Neural progenitor cell (in vitro differentiated cells): Measurements from ENCODE around the gene CTIF. TPM values are rescaled to one million over a fixed set of nuclear protein-coding genes. Genes with fewer than 3 reads are reported as not detected.

Experiments used
- DNase-seq: peaks from one replicate; pipeline ENCODE4 v3.0.0-alpha.2; 2016; ENCODE audit warnings: low spot score
- H2AFZ ChIP-seq: fragments of 200-600 bp; sonication (generic); replicated peaks from 2 replicates; pipeline ENCODE4 v1.6.1; 2016; ENCODE audit warnings: antibody characterized with exemption
- H3F3A ChIP-seq: fragments of 200-600 bp; sonication (generic); 2 replicates; pipeline ENCODE4 v1.6.1; 2016; ENCODE audit warnings: antibody characterized with exemption, low read depth
- H3K27ac ChIP-seq: fragments of 200-600 bp; sonication (generic); 2 replicates; pipeline ENCODE4 v1.5.1; 2016; ENCODE audit warnings: mild to moderate bottlenecking
- H3K27me3 ChIP-seq: fragments of 200-600 bp; sonication (generic); 2 replicates; pipeline ENCODE4 v1.6.1; 2016; ENCODE audit warnings: mild to moderate bottlenecking, moderate library complexity
- H3K36me3 ChIP-seq: fragments of 200-600 bp; sonication (generic); 2 replicates; pipeline ENCODE4 v1.5.1; 2016
- H3K4me1 ChIP-seq: fragments of 200-600 bp; sonication (generic); 2 replicates; pipeline ENCODE4 v1.6.1; 2016; ENCODE audit warnings: mixed run types
- H3K4me2 ChIP-seq: fragments of 200-600 bp; sonication (generic); 2 replicates; pipeline ENCODE4 v1.6.1; 2016
- H3K4me3 ChIP-seq: fragments of 200-600 bp; sonication (generic); 2 replicates; pipeline ENCODE4 v1.5.1; 2016
- H3K79me2 ChIP-seq: fragments of 200-600 bp; sonication (generic); 2 replicates; pipeline ENCODE4 v1.6.1; 2016; ENCODE audit warnings: low read depth
- H3K9ac ChIP-seq: fragments of 200-600 bp; sonication (generic); 2 replicates; pipeline ENCODE4 v1.6.1; 2016
- H3K9me3 ChIP-seq: fragments of 200-600 bp; sonication (generic); 2 replicates; pipeline ENCODE4 v1.5.1; 2016; ENCODE audit warnings: low read depth
- H4K20me1 ChIP-seq: fragments of 200-600 bp; sonication (generic); 2 replicates; pipeline ENCODE4 v1.6.1; 2016; ENCODE audit warnings: low read depth
- H3K27ac Mint-ChIP-seq: 3 replicates; pipeline ENCODE4 v1.8.0; 2021; ENCODE audit warnings: mixed read lengths
- H3K27me3 Mint-ChIP-seq: 2 replicates; pipeline ENCODE4 v1.8.0; 2022; ENCODE audit warnings: low read depth, mild to moderate bottlenecking, inconsistent platforms, moderate library complexity, mixed read lengths; ENCODE audit not compliant: insufficient read depth
- H3K36me3 Mint-ChIP-seq: 3 replicates; pipeline ENCODE4 v1.8.0; 2021; ENCODE audit warnings: mixed read lengths
- H3K4me1 Mint-ChIP-seq: 3 replicates; pipeline ENCODE4 v1.8.0; 2021; ENCODE audit warnings: mixed read lengths
- H3K4me3 Mint-ChIP-seq: 3 replicates; pipeline ENCODE4 v1.8.0; 2021; ENCODE audit warnings: mild to moderate bottlenecking, moderate library complexity, mixed read lengths
- H3K9me3 Mint-ChIP-seq: 3 replicates; pipeline ENCODE4 v1.8.0; 2020; ENCODE audit warnings: mixed read lengths
- CTCF ChIP-seq: fragments of 200-600 bp; sonication (generic); IDR thresholded peaks from 2 replicates; pipeline ENCODE4 v1.5.1; 2017; ENCODE audit warnings: antibody characterized with exemption, mild to moderate bottlenecking
- EZH2 ChIP-seq: fragments of 200-600 bp; sonication (generic); IDR thresholded peaks from 2 replicates; pipeline ENCODE4 v1.6.1; 2017; ENCODE audit warnings: antibody characterized with exemption, mild to moderate bottlenecking, moderate library complexity
- EZH2phosphoT487 ChIP-seq: fragments of 200-600 bp; sonication (generic); IDR thresholded peaks from 2 replicates; pipeline ENCODE4 v1.6.1; 2017; ENCODE audit warnings: antibody characterized with exemption
- total RNA-seq: library from RNA; depleted of rRNA; stranded (reverse); fragments of >200 nt; gene quantifications from 2 replicates; pipeline ENCODE4 v1.2.3, GENCODE V29; 2015; ENCODE audit warnings: low replicate concordance

CTIF gene
- total RNA-seq, 1 donor from 2014 or later: 17.6 TPM

GRCh38 chr18:48699761-48700160 lies 160.9 kb downstream of the CTIF start:
- Histone ChIP-seq H2AFZ (no peak overlapping the region), H4K20me1 (no peaks in the 10 kb centered on the region), H3K4me2 (no peak overlapping the region), H3K36me3 (no peaks in the 10 kb centered on the region), H3K79me2 (no peaks in the 10 kb centered on the region), H3K27ac (no peak overlapping the region), H3K27me3 (no peaks in the 10 kb centered on the region), H3K9ac (no peak overlapping the region), H3K4me3 (no peak overlapping the region), H3F3A (no peaks in the 10 kb centered on the region), H3K9me3 (no peaks in the 10 kb centered on the region), H3K4me1 (no peaks in the 10 kb centered on the region)
- Mint-ChIP-seq H3K36me3 (no peaks in the 10 kb centered on the region), H3K4me1 (peaks cover 18% of the 10 kb centered on the region), H3K27me3 (peaks cover 2% of the 10 kb centered on the region), H3K4me3 (no peak overlapping the region), H3K27ac (no peak overlapping the region), H3K9me3 (no peaks in the 10 kb centered on the region)
- no peak for DNase-seq
- TF ChIP-seq EZH2 (no peak), CTCF (no peak), EZH2phosphoT487 (no peak)

DNA sequence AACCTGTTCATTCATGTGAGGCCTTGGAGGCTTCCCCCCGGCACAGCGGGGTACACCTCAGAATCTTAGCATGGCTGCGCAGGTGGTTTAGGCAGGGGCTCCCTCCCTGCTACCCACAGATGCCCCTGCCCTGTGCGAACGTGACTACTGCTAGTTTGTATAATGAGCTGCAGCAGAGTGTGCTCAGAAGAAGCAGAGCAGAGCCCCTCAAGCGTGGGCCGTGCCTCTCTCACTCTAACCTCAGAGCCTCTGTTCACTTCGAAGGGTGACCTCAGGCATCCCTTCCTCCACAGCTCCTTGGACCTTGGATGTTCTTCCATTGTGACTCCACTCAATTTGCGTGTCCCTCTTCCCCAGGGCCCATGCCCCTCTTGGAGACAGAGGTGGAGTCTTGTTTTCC lies 161.6 kb downstream of the CTIF start:
- peaks cover 18% of the 10 kb centered on the region for H3K4me1 Mint-ChIP-seq
- Histone ChIP-seq H3K4me2 (no peak overlapping the region), H3K9me3 (no peaks in the 10 kb centered on the region), H2AFZ (no peak overlapping the region), H3F3A (no peaks in the 10 kb centered on the region), H3K27me3 (no peaks in the 10 kb centered on the region), H3K79me2 (no peaks in the 10 kb centered on the region), H3K36me3 (no peaks in the 10 kb centered on the region), H3K9ac (no peak overlapping the region), H3K4me3 (no peak overlapping the region), H3K27ac (no peak overlapping the region), H3K4me1 (no peaks in the 10 kb centered on the region), H4K20me1 (no peaks in the 10 kb centered on the region)
- TF ChIP-seq EZH2 (no peak), EZH2phosphoT487 (no peak), CTCF (no peak)
- DNase-seq: no peak
- H3K27me3 Mint-ChIP-seq: peaks cover 2% of the 10 kb centered on the region
- H3K27ac Mint-ChIP-seq: no peak overlapping the region
- no peak overlapping the region for H3K4me3 Mint-ChIP-seq
- no peaks in the 10 kb centered on the region for H3K9me3 Mint-ChIP-seq
- no peaks in the 10 kb centered on the region for H3K36me3 Mint-ChIP-seq

DNA sequence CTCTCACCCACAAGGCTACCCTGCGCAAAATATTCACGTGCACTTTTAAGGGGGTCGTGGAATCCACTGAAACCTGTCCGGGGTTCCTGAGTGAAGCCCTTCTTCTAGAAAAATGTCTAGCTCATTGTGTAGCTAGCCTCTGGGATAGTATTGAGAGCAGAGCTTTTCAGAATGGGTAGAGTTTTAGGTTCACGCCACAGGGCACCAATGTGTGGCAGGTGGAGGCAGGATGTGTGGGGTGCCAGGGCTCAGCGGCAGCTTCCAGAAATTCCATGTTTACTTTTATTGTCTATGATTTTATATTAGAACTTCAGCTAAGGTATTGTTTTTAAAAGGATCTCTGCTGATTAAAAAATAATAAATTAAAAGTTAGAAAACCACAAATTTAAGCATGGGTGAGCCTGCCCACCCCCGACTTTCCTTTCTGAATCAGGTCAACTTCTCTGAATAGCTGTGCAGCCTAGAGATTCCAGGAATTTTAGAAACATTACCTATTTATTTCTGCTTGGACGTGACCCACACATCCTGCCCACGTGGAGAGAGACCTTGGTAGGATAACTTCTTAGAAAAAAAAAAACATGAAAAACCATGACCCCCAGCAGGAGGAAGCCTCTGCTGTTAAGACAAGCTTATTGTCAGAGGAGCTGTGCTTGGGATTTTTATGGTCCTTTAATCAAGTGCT lies 163.7 kb downstream of the CTIF start:
- Mint-ChIP-seq H3K4me1 (peaks cover 18% of the 10 kb centered on the region), H3K36me3 (no peaks in the 10 kb centered on the region), H3K4me3 (no peak overlapping the region)

More for the DNA sequence above, 163.7 kb downstream of the CTIF start:
- H3K9me3 Mint-ChIP-seq: no peaks in the 10 kb centered on the region
- no peak overlapping the region for H3K27ac Mint-ChIP-seq
- no peaks in the 10 kb centered on the region for H3K4me1 ChIP-seq
- H3F3A ChIP-seq: no peaks in the 10 kb centered on the region
- H3K27ac ChIP-seq: no peak overlapping the region
- DNase-seq: no peak
- H3K27me3 ChIP-seq: no peaks in the 10 kb centered on the region
- H4K20me1 ChIP-seq: no peaks in the 10 kb centered on the region
- no peak overlapping the region for H3K4me3 ChIP-seq
- no peak overlapping the region for H2AFZ ChIP-seq
- no peaks in the 10 kb centered on the region for H3K36me3 ChIP-seq
- H3K9ac ChIP-seq: no peak overlapping the region
- H3K4me2 ChIP-seq: no peak overlapping the region
- no peaks in the 10 kb centered on the region for H3K9me3 ChIP-seq
- H3K27me3 Mint-ChIP-seq: peaks cover under 1% of the 10 kb centered on the region
- H3K79me2 ChIP-seq: no peaks in the 10 kb centered on the region
- TF ChIP-seq EZH2 (no peak), CTCF (no peak), EZH2phosphoT487 (no peak)
